SU-DHL-6 (cell line): Measurements from ENCODE around the gene LHPP.

Experiments used
- H2AFZ ChIP-seq: fragments of 200-600 bp; sonication (generic); 2 replicates; pipeline ENCODE4 v1.6.1; 2014; ENCODE audit warnings: low read depth, mild to moderate bottlenecking, moderate library complexity, mixed read lengths, antibody characterized with exemption, low read length; ENCODE audit not compliant: severe bottlenecking
- H3F3A ChIP-seq: fragments of 200-600 bp; shearing (Covaris generic); 2 replicates; pipeline ENCODE4 v1.6.0; 2016; ENCODE audit warnings: antibody characterized with exemption, mild to moderate bottlenecking; ENCODE audit not compliant: insufficient read depth
- H3K27ac ChIP-seq: fragments of 200-600 bp; sonication (generic); 2 replicates; pipeline ENCODE4 v1.5.1; 2016; ENCODE audit warnings: low read depth, mild to moderate bottlenecking, low read length, moderate library complexity, mixed read lengths
- H3K27me3 ChIP-seq: fragments of 200-600 bp; sonication (generic), shearing (Covaris generic); 2 replicates; pipeline ENCODE4 v1.6.0; 2014; ENCODE audit warnings: mild to moderate bottlenecking, low read length
- H3K36me3 ChIP-seq: fragments of 200-600 bp; sonication (generic); 2 replicates; pipeline ENCODE4 v1.6.1; 2014; ENCODE audit warnings: mild to moderate bottlenecking, low read length, mixed read lengths
- H3K4me2 ChIP-seq: fragments of 300-600, 200-600 bp; shearing (Covaris generic), sonication (generic); 2 replicates; pipeline ENCODE4 v1.6.0; 2014; ENCODE audit warnings: low read length, low read depth, mild to moderate bottlenecking; ENCODE audit not compliant: poor library complexity, severe bottlenecking
- H3K4me3 ChIP-seq: fragments of 200-600 bp; sonication (generic); 2 replicates; pipeline ENCODE4 v1.5.1; 2014; ENCODE audit warnings: antibody characterized with exemption, low read length, mild to moderate bottlenecking, mixed read lengths; ENCODE audit not compliant: insufficient read depth, poor library complexity, severe bottlenecking
- H3K79me2 ChIP-seq: fragments of 200-600 bp; sonication (generic); 2 replicates; pipeline ENCODE4 v1.6.1; 2014; ENCODE audit warnings: mild to moderate bottlenecking, low read length, moderate library complexity; ENCODE audit not compliant: insufficient read depth
- H3K9ac ChIP-seq: fragments of 200-600 bp; sonication (generic); 2 replicates; pipeline ENCODE4 v1.7.0; 2014; ENCODE audit warnings: mild to moderate bottlenecking, low read length
- H3K9me2 ChIP-seq: fragments of 200-600 bp; sonication (generic); replicated peaks from 2 replicates; pipeline ENCODE4 v1.6.1; 2014; ENCODE audit warnings: low read length; ENCODE audit not compliant: insufficient read depth
- H3K9me3 ChIP-seq: fragments of 200-600 bp; sonication (generic); 2 replicates; pipeline ENCODE4 v1.6.1; 2014; ENCODE audit warnings: low read length, mixed read lengths; ENCODE audit not compliant: insufficient read depth
- H4K20me1 ChIP-seq: fragments of 200-600 bp; sonication (generic); 2 replicates; pipeline ENCODE4 v1.6.1; 2014; ENCODE audit warnings: low read depth, mild to moderate bottlenecking, antibody characterized with exemption, low read length, moderate library complexity, mixed read lengths
- CTCF ChIP-seq: fragments of 200-600 bp; sonication (generic); IDR thresholded peaks from one replicate; pipeline ENCODE4 v1.5.1; 2017; ENCODE audit warnings: antibody characterized with exemption, mild to moderate bottlenecking, low read length, moderate library complexity; ENCODE audit not compliant: insufficient read depth, poor library complexity, severe bottlenecking
- EZH2phosphoT487 ChIP-seq: fragments of 200-600 bp; sonication (generic), shearing (Covaris generic); conservative IDR thresholded peaks from 2 replicates; pipeline ENCODE4 v1.6.1; 2018; ENCODE audit warnings: mild to moderate bottlenecking, antibody characterized with exemption, low read length, moderate library complexity, mixed read lengths

The LHPP gene

GRCh38 chr10:124615259-124615658, 153.6 kb downstream of the LHPP start:
- H3K9me3 ChIP-seq: no peaks in the 10 kb centered on the region
- no peak overlapping the region for H3K9ac ChIP-seq
- H3K4me3 ChIP-seq: no peak overlapping the region
- no peaks in the 10 kb centered on the region for H3K27me3 ChIP-seq
- H3K27ac ChIP-seq: peak overlapping the region; percentile 99
- H2AFZ ChIP-seq: no peak overlapping the region
- no peaks in the 10 kb centered on the region for H3K9me2 ChIP-seq
- H4K20me1 ChIP-seq: no peaks in the 10 kb centered on the region
- H3F3A ChIP-seq: peaks cover 67% of the 10 kb centered on the region
- no peaks in the 10 kb centered on the region; the same call in 1 of the 2 replicates for H3K79me2 ChIP-seq
- no peak overlapping the region for H3K4me2 ChIP-seq
- TF ChIP-seq CTCF (no peak), EZH2phosphoT487 (no peak)
- no peaks in the 10 kb centered on the region for H3K36me3 ChIP-seq

GRCh38 chr10:124616040-124616835, 154.6 kb downstream of the LHPP start:
- H2AFZ ChIP-seq: no peak overlapping the region
- peak overlapping the region; percentile 99 for H3K27ac ChIP-seq
- H4K20me1 ChIP-seq: no peaks in the 10 kb centered on the region
- no peaks in the 10 kb centered on the region for H3K9me2 ChIP-seq
- H3K27me3 ChIP-seq: no peaks in the 10 kb centered on the region
- peaks cover 77% of the 10 kb centered on the region for H3F3A ChIP-seq
- peak overlapping the region; percentile 11 for H3K4me2 ChIP-seq
- H3K4me3 ChIP-seq: no peak overlapping the region
- peak overlapping the region; percentile 70; the same call in 1 of the 2 replicates for H3K9ac ChIP-seq
- no peaks in the 10 kb centered on the region for H3K36me3 ChIP-seq
- no peak for TF ChIP-seq CTCF
- TF ChIP-seq EZH2phosphoT487: no peak
- peaks cover 9% of the 10 kb centered on the region for H3K79me2 ChIP-seq
- no peaks in the 10 kb centered on the region for H3K9me3 ChIP-seq

GRCh38 chr10:124616836-124617130, 155.2 kb downstream of the LHPP start:
- TF ChIP-seq EZH2phosphoT487 (no peak), CTCF (no peak)
- Histone ChIP-seq H2AFZ (no peak overlapping the region), H3K4me2 (peak overlapping the region; percentile 56), H3F3A (peaks cover 78% of the 10 kb centered on the region), H3K9me2 (no peaks in the 10 kb centered on the region), H3K27me3 (no peaks in the 10 kb centered on the region), H3K9me3 (no peaks in the 10 kb centered on the region), H4K20me1 (no peaks in the 10 kb centered on the region), H3K79me2 (peaks cover 13% of the 10 kb centered on the region), H3K36me3 (no peaks in the 10 kb centered on the region), H3K27ac (peak overlapping the region; percentile 99), H3K9ac (peak overlapping the region; percentile 70), H3K4me3 (no peak overlapping the region)
